A673 (cell line): ENCODE data around the gene PAPSS1.
"Not testable (repeated sequence)": the region's sequence is repeated elsewhere in the genome, so short reads cannot be mapped to it uniquely, and the experiment has no call there.

Experiments
- CTCF ChIP-seq: fragments of 300-800, 200-600 bp; sonication (generic); conservative IDR thresholded peaks from 2 replicates; pipeline ENCODE4 v1.5.1; 2017; ENCODE audit warnings: low read depth, mild to moderate bottlenecking, antibody characterized with exemption, low read length, moderate library complexity, mixed read lengths
- EZH2 ChIP-seq: fragments of 200-600 bp; sonication (generic); IDR thresholded peaks from 2 replicates; pipeline ENCODE4 v1.6.1; 2017; ENCODE audit warnings: borderline replicate concordance, low read depth, mild to moderate bottlenecking, mixed read lengths, antibody characterized with exemption, low read length; ENCODE audit not compliant: poor library complexity, severe bottlenecking

- not testable (repeated sequence) for TF ChIP-seq CTCF, EZH2
These were observed 68.6 kb downstream of the PAPSS1 start for GRCh38 chr4:107651408-107651807.
